ENCODE measurements around the gene EN1.

Gene EN1

DNA sequence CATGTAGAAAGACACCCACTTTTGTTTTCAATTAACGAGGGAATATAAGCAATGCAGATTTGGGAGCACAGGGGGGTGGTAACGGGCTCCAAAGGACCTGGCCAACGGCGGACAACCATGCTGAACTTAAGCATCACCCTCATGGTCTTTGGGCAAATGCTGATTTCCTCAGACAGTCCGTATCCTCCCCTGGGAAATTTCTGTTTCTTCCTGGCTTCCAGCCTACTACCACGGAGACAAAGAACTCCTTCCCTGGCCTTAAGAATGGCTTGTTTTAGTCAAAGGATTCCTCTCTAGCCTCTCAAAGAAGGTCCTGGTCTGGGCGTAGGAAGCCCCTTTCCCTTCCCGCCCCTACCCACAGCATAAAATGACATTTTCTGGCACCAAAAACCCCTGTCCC lies 34.3 kb downstream of the EN1 start:
- H3K4me1 Mint-ChIP-seq: peaks cover under 1 to 6% of the 10 kb centered on the region in 2 donors
- no peaks in the 10 kb centered on the region for H3K9me3 Mint-ChIP-seq
- ATAC-seq (replicated peaks): no peak
- DNase-seq: no peak
- peaks cover 0 to 3% of the 10 kb centered on the region in 2 donors for H3K36me3 Mint-ChIP-seq
- no peak overlapping the region for H3K4me3 Mint-ChIP-seq
- H3K27me3 Mint-ChIP-seq: peaks cover 41 to 79% of the 10 kb centered on the region in 2 donors
- no peak overlapping the region for H3K27ac Mint-ChIP-seq

- Mint-ChIP-seq H3K9me3 (no peaks in the 10 kb centered on the region), H3K4me3 (no peak overlapping the region), H3K27me3 (peaks cover 46 to 81% of the 10 kb centered on the region in 2 donors), H3K36me3 (peaks cover 0 to 3% of the 10 kb centered on the region in 2 donors), H3K4me1 (peaks cover 2 to 9% of the 10 kb centered on the region in 2 donors), H3K27ac (no peak overlapping the region)
- no peak for DNase-seq
- no peak for ATAC-seq (replicated peaks)
Observed at GRCh38 chr2:118812552-118812951, 34.9 kb downstream of the EN1 start.

DNA sequence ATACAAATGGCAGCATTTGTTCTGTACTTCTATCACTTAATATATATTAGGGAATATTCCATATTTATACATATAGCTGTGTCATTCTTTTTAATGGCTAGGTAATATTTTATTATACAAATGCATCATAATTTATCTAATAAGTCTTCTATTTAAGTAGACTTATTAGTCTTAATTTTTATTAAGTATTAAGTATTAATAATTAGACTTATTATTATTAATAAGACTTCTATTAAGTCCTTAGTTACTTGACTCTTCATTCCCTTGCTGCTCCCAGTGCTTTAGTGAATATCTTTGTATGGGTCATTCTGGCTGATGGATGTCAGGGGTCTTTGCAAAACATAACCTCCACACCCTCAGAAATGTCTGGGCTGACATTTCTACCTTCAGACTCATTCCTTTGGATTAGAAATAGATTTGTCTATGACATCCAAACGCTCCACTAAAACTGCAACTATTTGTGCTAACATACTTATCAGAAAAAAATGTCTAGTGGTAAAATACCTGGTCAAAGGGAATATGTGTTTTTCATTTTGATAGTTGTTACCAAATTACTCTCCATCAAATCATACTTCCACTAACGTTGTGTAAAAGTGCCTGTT lies 35.8 kb downstream of the EN1 start:
- no peak for ATAC-seq (replicated peaks)
- Mint-ChIP-seq H3K27me3 (peaks cover 47 to 82% of the 10 kb centered on the region in 2 donors), H3K9me3 (no peaks in the 10 kb centered on the region), H3K4me3 (no peak overlapping the region), H3K36me3 (peaks cover 0 to 3% of the 10 kb centered on the region in 2 donors), H3K4me1 (peaks cover 2 to 9% of the 10 kb centered on the region in 2 donors), H3K27ac (no peak overlapping the region)
- no peak for DNase-seq

- no peaks in the 10 kb centered on the region for H3K9me3 Mint-ChIP-seq
- peaks cover 51 to 82% of the 10 kb centered on the region in 2 donors for H3K27me3 Mint-ChIP-seq
- peaks cover 2 to 9% of the 10 kb centered on the region in 2 donors for H3K4me1 Mint-ChIP-seq
- ATAC-seq (replicated peaks) (no peak), DNase-seq (no peak)
- H3K27ac Mint-ChIP-seq: no peak overlapping the region
- no peak overlapping the region for H3K4me3 Mint-ChIP-seq
- H3K36me3 Mint-ChIP-seq: peaks cover 0 to 6% of the 10 kb centered on the region in 2 donors
Observed at GRCh38 chr2:118810766-118811165, 36.7 kb downstream of the EN1 start.

- DNase-seq: no peak
- Mint-ChIP-seq H3K27ac (no peak overlapping the region), H3K9me3 (no peaks in the 10 kb centered on the region), H3K36me3 (peaks cover 0 to 6% of the 10 kb centered on the region in 2 donors), H3K27me3 (peaks cover 46 to 75% of the 10 kb centered on the region in 2 donors), H3K4me1 (peaks cover 2 to 9% of the 10 kb centered on the region in 2 donors), H3K4me3 (peak overlapping the region; percentile 43 to 44)
- ATAC-seq (replicated peaks): no peak
Observed at GRCh38 chr2:118808429-118808809, 39.0 kb downstream of the EN1 start.

DNA sequence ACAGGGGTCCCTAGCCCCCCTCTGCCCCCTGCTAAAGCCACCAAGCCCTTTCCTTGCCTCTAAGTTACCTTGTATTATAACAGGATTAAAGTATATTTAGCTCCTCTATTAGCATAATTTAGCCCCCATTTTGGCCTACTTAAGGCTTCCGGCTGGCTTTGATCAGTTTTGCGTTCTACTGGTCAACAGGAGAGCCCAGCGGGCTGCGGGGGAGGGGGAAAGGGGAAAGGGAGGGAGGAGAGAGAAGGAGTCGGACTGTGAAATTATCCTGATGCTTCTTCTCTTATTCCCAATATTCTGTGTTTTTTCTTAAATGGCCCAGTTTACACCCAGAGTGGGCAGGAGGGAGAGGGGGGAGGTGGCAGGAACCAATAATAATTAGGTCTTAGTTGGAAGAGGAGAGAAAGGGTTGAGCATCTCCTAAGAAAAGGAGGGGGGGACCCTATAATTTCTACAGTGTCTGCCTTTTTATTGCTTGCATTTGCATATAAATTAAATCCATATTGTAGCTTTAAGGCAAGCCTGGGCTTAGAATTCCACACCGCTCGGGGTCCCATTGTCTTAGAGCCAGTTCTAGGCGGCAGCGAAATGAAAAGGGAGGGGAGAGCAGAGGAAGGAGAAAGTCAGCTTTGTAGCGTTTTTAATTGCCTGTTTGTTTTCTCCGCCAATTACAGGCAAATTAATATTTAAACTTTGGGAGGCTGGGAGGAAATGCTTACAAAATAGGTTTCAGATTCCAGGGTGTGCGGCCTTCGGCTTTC lies 39.6 kb downstream of the EN1 start:
- DNase-seq: no peak
- Mint-ChIP-seq H3K27ac (no peak overlapping the region), H3K4me1 (peaks cover 2 to 9% of the 10 kb centered on the region in 2 donors), H3K9me3 (peaks cover 0 to 2% of the 10 kb centered on the region in 2 donors), H3K4me3 (no peak overlapping the region), H3K36me3 (peaks cover 0 to 6% of the 10 kb centered on the region in 2 donors), H3K27me3 (peaks cover 41 to 75% of the 10 kb centered on the region in 2 donors)
- ATAC-seq (replicated peaks): no peak

- H3K4me3 Mint-ChIP-seq: no peak overlapping the region
- H3K27me3 Mint-ChIP-seq: peaks cover 33 to 71% of the 10 kb centered on the region in 2 donors
- H3K36me3 Mint-ChIP-seq: peaks cover 0 to 6% of the 10 kb centered on the region in 2 donors
- DNase-seq (no peak), ATAC-seq (replicated peaks) (no peak)
- H3K9me3 Mint-ChIP-seq: peaks cover 0 to 2% of the 10 kb centered on the region in 2 donors
- H3K4me1 Mint-ChIP-seq: peaks cover 2 to 9% of the 10 kb centered on the region in 2 donors
- no peak overlapping the region for H3K27ac Mint-ChIP-seq
Observed at GRCh38 chr2:118806797-118807667, 40.4 kb downstream of the EN1 start.

- DNase-seq: no peak
- Mint-ChIP-seq H3K27ac (no peak overlapping the region), H3K4me3 (no peak overlapping the region), H3K27me3 (peaks cover 33 to 66% of the 10 kb centered on the region in 2 donors), H3K36me3 (peaks cover 0 to 6% of the 10 kb centered on the region in 2 donors), H3K4me1 (peaks cover 2 to 9% of the 10 kb centered on the region in 2 donors), H3K9me3 (peaks cover 0 to 2% of the 10 kb centered on the region in 2 donors)
- no peak for ATAC-seq (replicated peaks)
Observed at GRCh38 chr2:118805064-118805690, 42.3 kb downstream of the EN1 start.

GRCh38 chr2:118803012-118803411 lies 44.4 kb downstream of the EN1 start:
- peaks cover 25 to 46% of the 10 kb centered on the region in 2 donors for H3K27me3 Mint-ChIP-seq
- H3K36me3 Mint-ChIP-seq: peaks cover 0 to 3% of the 10 kb centered on the region in 2 donors
- H3K4me1 Mint-ChIP-seq: peaks cover under 1 to 3% of the 10 kb centered on the region in 2 donors
- H3K4me3 Mint-ChIP-seq: no peak overlapping the region
- ATAC-seq (replicated peaks) (no peak), DNase-seq (no peak)
- H3K9me3 Mint-ChIP-seq: peaks cover 0 to 2% of the 10 kb centered on the region in 2 donors
- no peak overlapping the region for H3K27ac Mint-ChIP-seq

- DNase-seq: no peak
- ATAC-seq (replicated peaks): no peak
- Mint-ChIP-seq H3K4me1 (no peaks in the 10 kb centered on the region), H3K9me3 (peaks cover 2 to 7% of the 10 kb centered on the region in 2 donors), H3K27ac (no peak overlapping the region), H3K4me3 (no peak overlapping the region), H3K27me3 (peaks cover 16 to 36% of the 10 kb centered on the region in 2 donors), H3K36me3 (peaks cover 0 to under 1% of the 10 kb centered on the region in 2 donors)
Observed at GRCh38 chr2:118801151-118801550, 46.3 kb downstream of the EN1 start.

DNA sequence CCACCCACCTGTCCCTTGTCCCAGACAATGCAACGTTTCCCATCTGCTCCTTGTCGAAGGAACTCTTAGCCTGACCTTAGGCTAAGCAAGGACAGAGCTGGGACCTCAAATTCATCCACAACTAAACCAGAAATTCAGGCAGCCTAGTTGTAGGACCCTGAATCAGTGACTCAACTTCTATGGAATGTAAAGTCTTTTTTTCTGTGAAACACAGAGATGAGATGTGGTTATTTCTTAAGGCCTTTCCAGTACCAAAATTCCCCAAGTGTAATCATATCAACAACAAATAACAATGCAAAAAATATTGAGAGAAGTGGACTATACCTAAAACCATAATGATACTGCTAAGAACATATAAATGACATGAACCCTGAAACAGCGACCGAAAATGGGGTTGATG lies 46.7 kb downstream of the EN1 start:
- Mint-ChIP-seq H3K4me3 (no peak overlapping the region), H3K27me3 (peaks cover 14 to 32% of the 10 kb centered on the region in 2 donors), H3K27ac (no peak overlapping the region), H3K9me3 (peaks cover 2 to 7% of the 10 kb centered on the region in 2 donors), H3K4me1 (no peaks in the 10 kb centered on the region), H3K36me3 (no peaks in the 10 kb centered on the region)
- ATAC-seq (replicated peaks) (no peak), DNase-seq (no peak)

GRCh38 chr2:118794546-118794945 lies 52.9 kb downstream of the EN1 start:
- Mint-ChIP-seq H3K4me3 (no peak overlapping the region), H3K4me1 (no peaks in the 10 kb centered on the region), H3K36me3 (no peaks in the 10 kb centered on the region), H3K27me3 (peaks cover 23 to 29% of the 10 kb centered on the region in 2 donors), H3K27ac (no peak overlapping the region), H3K9me3 (peaks cover 0 to 7% of the 10 kb centered on the region in 2 donors)
- no peak for DNase-seq
- ATAC-seq (replicated peaks): no peak
